Adrenal gland (tissue), 5 donors: ENCODE measurements around the gene CD244.

Experiments
- CTCF ChIP-seq, 6 experiments: fragments of 450-650 bp in 4 of 6; fragments of 200-600 bp in 2 of 6; sonication (generic) in 1 of 6; IDR thresholded peaks; 1 replicate in 5 of 6; 2 replicates in 1 of 6; pipeline versions ENCODE4 v1.5.1 to v1.8.0; 2016 to 2021; ENCODE audit warnings: antibody characterized with exemption in 6 of 6, mild to moderate bottlenecking in 2 of 6, moderate library complexity in 1 of 6
- POLR2A ChIP-seq, 2 donors: fragments of 450-650 bp; IDR thresholded peaks; one replicate each; pipeline ENCODE4 v1.6.1; 2017; ENCODE audit warnings: antibody characterized with exemption in 2 of 2, mild to moderate bottlenecking in 2 of 2, moderate library complexity in 1 of 2
- donor health status: DM: no; HTN: no; CAD: no.

- TF ChIP-seq CTCF (IDR thresholded peaks at IDR 0.05) (no peak), POLR2A (IDR thresholded peaks at IDR 0.05) (no peak)
These were observed 54.9 kb downstream of the CD244 start for GRCh38 chr1:160807738-160808137.
